ENCODE results near the gene PXDN. TPM values are rescaled to one million over a fixed set of nuclear protein-coding genes. Genes with fewer than 3 reads are reported as not detected.
A peak's percentile ranks its signal among the peaks of the same experiment; 100 is the strongest.

Gene PXDN
- total RNA-seq, 6 experiments from 2014 or later = 283 to 403 (median 323) TPM

DNA sequence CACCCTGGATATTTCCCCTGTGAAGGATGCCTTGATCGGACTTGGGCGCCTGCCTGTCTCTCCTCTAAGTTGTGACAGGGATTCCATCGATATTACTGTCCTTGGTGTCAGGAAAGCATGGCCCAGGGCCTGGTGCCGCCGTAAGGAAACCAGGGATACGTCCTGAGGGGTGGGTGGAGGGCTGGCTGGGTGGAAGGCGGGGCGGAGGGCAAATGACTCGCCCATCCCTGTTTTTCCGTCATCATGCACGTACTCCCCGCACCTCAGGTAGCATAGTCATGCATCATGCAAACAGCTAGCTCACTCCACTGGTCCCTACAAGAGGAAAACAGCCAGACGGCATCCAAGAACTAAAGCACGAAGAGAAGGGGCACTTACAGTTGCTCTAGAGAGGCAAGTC lies 57.1 kb downstream of the PXDN start:
- TF ChIP-seq, protein P1, sequence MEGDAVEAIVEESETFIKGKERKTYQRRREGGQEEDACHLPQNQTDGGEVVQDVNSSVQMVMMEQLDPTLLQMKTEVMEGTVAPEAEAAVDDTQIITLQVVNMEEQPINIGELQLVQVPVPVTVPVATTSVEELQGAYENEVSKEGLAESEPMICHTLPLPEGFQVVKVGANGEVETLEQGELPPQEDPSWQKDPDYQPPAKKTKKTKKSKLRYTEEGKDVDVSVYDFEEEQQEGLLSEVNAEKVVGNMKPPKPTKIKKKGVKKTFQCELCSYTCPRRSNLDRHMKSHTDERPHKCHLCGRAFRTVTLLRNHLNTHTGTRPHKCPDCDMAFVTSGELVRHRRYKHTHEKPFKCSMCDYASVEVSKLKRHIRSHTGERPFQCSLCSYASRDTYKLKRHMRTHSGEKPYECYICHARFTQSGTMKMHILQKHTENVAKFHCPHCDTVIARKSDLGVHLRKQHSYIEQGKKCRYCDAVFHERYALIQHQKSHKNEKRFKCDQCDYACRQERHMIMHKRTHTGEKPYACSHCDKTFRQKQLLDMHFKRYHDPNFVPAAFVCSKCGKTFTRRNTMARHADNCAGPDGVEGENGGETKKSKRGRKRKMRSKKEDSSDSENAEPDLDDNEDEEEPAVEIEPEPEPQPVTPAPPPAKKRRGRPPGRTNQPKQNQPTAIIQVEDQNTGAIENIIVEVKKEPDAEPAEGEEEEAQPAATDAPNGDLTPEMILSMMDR (IDR thresholded peaks at IDR 0.05) = no peak
- H3K4me3 Mint-ChIP-seq = no peak overlapping the region
- H3K9me3 Mint-ChIP-seq = no peaks in the 10 kb centered on the region
- DNase-seq = no peak
- H3K36me3 Mint-ChIP-seq (ENCODE audit: low read depth) = peaks cover 35% of the 10 kb centered on the region
- H3K4me1 Mint-ChIP-seq (ENCODE audit: low read depth) = peaks cover 52% of the 10 kb centered on the region
- H3K27ac Mint-ChIP-seq = peak overlapping the region; percentile 88; the same call in 1 of the 2 replicates
- H3K27me3 Mint-ChIP-seq (ENCODE audit: insufficient read depth) = peaks cover 3% of the 10 kb centered on the region; the same call in 1 of the 2 replicates

DNA sequence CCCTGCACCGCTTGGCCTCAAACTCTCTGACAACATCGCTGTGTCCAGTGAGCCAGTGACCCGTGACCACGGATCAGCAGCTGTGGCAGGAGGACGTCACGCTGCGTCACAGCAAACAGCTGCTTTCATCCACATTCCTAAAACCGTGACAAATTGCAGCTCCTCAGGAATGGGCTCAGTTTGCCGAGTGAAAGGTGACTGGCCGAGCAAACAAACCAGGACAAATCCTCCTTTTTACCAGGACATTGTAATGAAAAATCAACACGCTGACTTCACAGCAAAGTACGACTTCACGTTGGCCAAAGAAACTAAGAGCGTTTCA lies 57.6 kb downstream of the PXDN start:
- Mint-ChIP-seq H3K27ac (peak overlapping the region; percentile 88), H3K9me3 (no peaks in the 10 kb centered on the region), H3K4me1 (ENCODE audit: low read depth) (peaks cover 52% of the 10 kb centered on the region), H3K4me3 (peak overlapping the region; percentile 66; the same call in 1 of the 2 replicates), H3K36me3 (ENCODE audit: low read depth) (peaks cover 35% of the 10 kb centered on the region), H3K27me3 (ENCODE audit: insufficient read depth) (peaks cover 3% of the 10 kb centered on the region; the same call in 1 of the 2 replicates)
- TF ChIP-seq, protein P1 (IDR thresholded peaks at IDR 0.05) = no peak
- DNase-seq = no peak

DNA sequence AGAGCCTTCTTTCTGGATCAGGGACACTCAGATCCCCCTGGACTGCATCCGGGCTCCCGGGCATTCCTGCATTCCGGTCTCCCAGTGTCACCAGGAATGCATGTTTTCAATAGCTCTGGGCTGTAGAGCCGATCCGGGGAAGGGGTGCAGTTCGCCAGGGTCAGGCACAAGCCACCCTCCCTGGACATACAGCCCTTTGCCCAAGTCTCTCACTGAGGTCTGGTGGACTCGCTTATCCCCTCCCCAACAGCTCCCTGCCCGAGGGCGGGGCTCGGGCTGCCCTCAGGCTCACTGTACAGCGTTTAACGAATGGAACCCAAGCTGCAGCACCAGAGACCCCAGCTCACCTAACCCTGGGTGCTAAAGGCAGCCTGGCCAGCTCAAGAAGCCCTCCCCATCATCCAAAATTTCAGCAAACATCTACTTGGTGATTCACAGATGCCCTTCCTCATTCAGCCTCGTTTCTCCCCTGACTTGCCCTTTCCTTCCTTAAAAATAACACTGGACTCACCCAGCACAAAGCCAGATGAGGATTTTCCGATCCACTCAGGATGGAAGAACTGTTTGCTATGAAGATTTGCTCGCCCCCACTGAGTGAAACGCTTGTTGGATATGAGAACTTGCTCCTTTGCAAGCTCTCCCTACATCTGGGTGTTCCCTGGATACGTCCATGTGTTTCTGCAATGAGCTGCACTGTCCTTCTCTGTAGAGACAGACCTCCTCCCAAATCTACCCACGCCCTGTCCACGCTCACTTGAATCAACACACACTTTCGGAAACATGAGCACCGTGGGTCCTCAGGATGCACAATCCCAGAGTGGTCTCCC lies 58.1 kb downstream of the PXDN start:
- peaks cover 3% of the 10 kb centered on the region; the same call in 1 of the 2 replicates for H3K27me3 Mint-ChIP-seq (ENCODE audit: insufficient read depth)
- TF ChIP-seq, protein P1 (IDR thresholded peaks at IDR 0.05) = no peak
- H3K36me3 Mint-ChIP-seq (ENCODE audit: low read depth) = peaks cover 37% of the 10 kb centered on the region
- no peaks in the 10 kb centered on the region for H3K9me3 Mint-ChIP-seq
- peak overlapping the region; percentile 66 for H3K4me3 Mint-ChIP-seq
- peak; percentile 52 for DNase-seq
- H3K27ac Mint-ChIP-seq = peak overlapping the region; percentile 88
- peaks cover 52% of the 10 kb centered on the region for H3K4me1 Mint-ChIP-seq (ENCODE audit: low read depth)

- H3K27me3 Mint-ChIP-seq (ENCODE audit: insufficient read depth) = peaks cover 3% of the 10 kb centered on the region; the same call in 1 of the 2 replicates
- TF ChIP-seq, protein P1 (IDR thresholded peaks at IDR 0.05) = no peak
These were observed 59.0 kb downstream of the PXDN start for GRCh38 chr2:1685078-1685956.

DNA sequence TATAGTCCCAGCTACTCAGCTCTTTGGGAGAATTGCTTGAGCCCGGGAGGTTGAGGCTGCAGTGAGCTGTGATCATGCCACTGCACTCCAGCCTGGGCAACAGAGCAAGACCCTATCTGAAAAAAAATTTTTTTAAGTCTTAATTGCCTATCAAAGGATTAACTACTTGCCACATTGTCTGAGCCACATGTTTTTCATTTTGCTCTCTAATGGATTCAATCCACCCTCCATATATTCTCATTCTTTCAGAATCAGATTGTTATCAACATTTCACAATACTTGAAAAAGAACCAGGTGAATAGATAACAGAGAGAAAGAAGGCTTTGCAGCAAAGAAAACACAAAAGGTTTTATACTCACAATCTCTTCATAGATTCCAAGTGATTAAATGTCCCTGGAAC lies 61.0 kb downstream of the PXDN start:
- H3K27me3 Mint-ChIP-seq (ENCODE audit: insufficient read depth) = peaks cover 3% of the 10 kb centered on the region; the same call in 1 of the 2 replicates
- H3K27ac Mint-ChIP-seq = 0 out of 2 replicates have a peak overlapping the region, but pooled peaks have one; percentile 27
- no peaks in the 10 kb centered on the region for H3K9me3 Mint-ChIP-seq
- peaks cover 36% of the 10 kb centered on the region for H3K36me3 Mint-ChIP-seq (ENCODE audit: low read depth)
- TF ChIP-seq, protein P1 (IDR thresholded peaks at IDR 0.05) = no peak
- DNase-seq = no peak
- peaks cover 43% of the 10 kb centered on the region for H3K4me1 Mint-ChIP-seq (ENCODE audit: low read depth)
- H3K4me3 Mint-ChIP-seq = no peak overlapping the region

More at GRCh38 chr2:1685078-1685956, 59.0 kb downstream of the PXDN start:
- Mint-ChIP-seq H3K4me3 (peak overlapping the region; percentile 36; the same call in 1 of the 2 replicates), H3K36me3 (ENCODE audit: low read depth) (peaks cover 43% of the 10 kb centered on the region), H3K4me1 (ENCODE audit: low read depth) (peaks cover 48% of the 10 kb centered on the region), H3K9me3 (no peaks in the 10 kb centered on the region), H3K27ac (peak overlapping the region; percentile 88)
- DNase-seq = no peak

Data from HFFc6 (cell line).